HEK293 (cell line): ENCODE data around the gene CIC.
A peak's percentile ranks its signal among the peaks of the same experiment; 100 is the strongest.

Experiments used
- ATF2 ChIP-seq: fragments of 450-650 bp; formaldehyde crosslinking; IDR thresholded peaks from 2 replicates; pipeline ENCODE4 v1.5.1; 2016; ENCODE audit warnings: missing biosample characterization, missing genetic modification characterization, low read depth
- BCL11B ChIP-seq: fragments of 450-650 bp; formaldehyde crosslinking; IDR thresholded peaks from 2 replicates; pipeline ENCODE4 v1.5.1; 2016; ENCODE audit warnings: low read depth, missing biosample characterization, missing genetic modification characterization
- GLI2 ChIP-seq: fragments of 450-650 bp; formaldehyde crosslinking; IDR thresholded peaks from 2 replicates; pipeline ENCODE4; 2017; ENCODE audit warnings: missing biosample characterization, missing genetic modification characterization, low read depth, borderline replicate concordance
- HOXC10 ChIP-seq: sonication (generic); formaldehyde crosslinking; IDR thresholded peaks from 2 replicates; pipeline ENCODE4 v1.8.1; 2023; ENCODE audit warnings: mild to moderate bottlenecking, missing genetic modification reagents
- MZF1 ChIP-seq: fragments of 450-650 bp; formaldehyde crosslinking; IDR thresholded peaks from 2 replicates; pipeline ENCODE4 v1.5.1; 2017; ENCODE audit warnings: missing biosample characterization, missing genetic modification characterization, borderline replicate concordance
- PATZ1 ChIP-seq: fragments of 450-650 bp; formaldehyde crosslinking; IDR thresholded peaks from 2 replicates; pipeline ENCODE4 v1.5.1; 2016; ENCODE audit warnings: missing biosample characterization, missing genetic modification characterization
- PRDM10 ChIP-seq: fragments of 450-650 bp; formaldehyde crosslinking; IDR thresholded peaks from 2 replicates; pipeline ENCODE4 v1.5.1; 2016; ENCODE audit warnings: missing biosample characterization, missing genetic modification characterization
- TSHZ1 ChIP-seq: fragments of 450-650 bp; formaldehyde crosslinking; IDR thresholded peaks from 2 replicates; pipeline ENCODE4 v1.5.1; 2016; ENCODE audit warnings: missing biosample characterization, missing genetic modification characterization, borderline replicate concordance
- WT1 ChIP-seq: fragments of 450-650 bp; formaldehyde crosslinking; IDR thresholded peaks from 2 replicates; pipeline ENCODE4 v1.5.1; 2016; ENCODE audit warnings: missing biosample characterization, missing genetic modification characterization
- ZBTB10 ChIP-seq: fragments of 450-650 bp; formaldehyde crosslinking; IDR thresholded peaks from 2 replicates; pipeline ENCODE4 v1.5.1; 2016; ENCODE audit warnings: missing biosample characterization, missing genetic modification characterization
- ZBTB21 ChIP-seq: fragments of 450-650 bp; formaldehyde crosslinking; IDR thresholded peaks from 2 replicates; pipeline ENCODE4 v1.5.1; 2017; ENCODE audit warnings: missing biosample characterization, missing genetic modification characterization
- ZBTB48 ChIP-seq: fragments of 450-650 bp; formaldehyde crosslinking; IDR thresholded peaks from 2 replicates; pipeline ENCODE4 v1.5.1; 2016; ENCODE audit warnings: missing biosample characterization, missing genetic modification characterization
- ZIC2 ChIP-seq: fragments of 450-650 bp; formaldehyde crosslinking; IDR thresholded peaks from 2 replicates; pipeline ENCODE4 v1.5.1; 2016; ENCODE audit warnings: missing biosample characterization, missing genetic modification characterization
- ZNF10 ChIP-seq: fragments of 450-650 bp; formaldehyde crosslinking; IDR thresholded peaks from 2 replicates; pipeline ENCODE4 v1.5.1; 2017; ENCODE audit warnings: missing biosample characterization, missing genetic modification characterization
- ZNF169 ChIP-seq: fragments of 450-650 bp; formaldehyde crosslinking; IDR thresholded peaks from 2 replicates; pipeline ENCODE4 v1.5.1; 2016; ENCODE audit warnings: missing biosample characterization, missing genetic modification characterization
- ZNF274 ChIP-seq, 2 experiments: fragments of 200-500 bp in 1 of 2; fragments of 450-650 bp in 1 of 2; sonication (Bioruptor generic) in 1 of 2; formaldehyde crosslinking in 1 of 2; IDR thresholded peaks; 2 replicates each; pipeline versions ENCODE4 v1.5.1 to v1.6.1; 2014 to 2016; ENCODE audit warnings: borderline replicate concordance in 1 of 2, inconsistent platforms in 1 of 2, low read length in 1 of 2, missing biosample characterization in 1 of 2, missing genetic modification characterization in 1 of 2
- ZNF280D ChIP-seq: fragments of 450-650 bp; formaldehyde crosslinking; IDR thresholded peaks from 2 replicates; pipeline ENCODE4 v1.5.1; 2016; ENCODE audit warnings: missing biosample characterization, missing genetic modification characterization
- ZNF548 ChIP-seq: fragments of 450-650 bp; formaldehyde crosslinking; IDR thresholded peaks from 2 replicates; pipeline ENCODE4 v1.5.1; 2016; ENCODE audit warnings: missing biosample characterization, missing genetic modification characterization
- ZNF600 ChIP-seq: fragments of 450-650 bp; formaldehyde crosslinking; IDR thresholded peaks from 2 replicates; pipeline ENCODE4 v1.5.1; 2016; ENCODE audit warnings: missing biosample characterization, missing genetic modification characterization
- ZNF677 ChIP-seq: fragments of 450-650 bp; IDR thresholded peaks from 2 replicates; pipeline ENCODE4 v1.5.0; 2018; ENCODE audit warnings: missing biosample characterization, mild to moderate bottlenecking, missing genetic modification characterization, moderate library complexity
- ZNF776 ChIP-seq: fragments of 450-650 bp; formaldehyde crosslinking; IDR thresholded peaks from 2 replicates; pipeline ENCODE4 v1.5.0; 2017; ENCODE audit warnings: missing biosample characterization, missing genetic modification characterization, borderline replicate concordance

The CIC gene

GRCh38 chr19:42313096-42313839, 44.2 kb downstream of the CIC start, which contains the start of gene TMEM145 (continued):
- TF ChIP-seq WT1 (tag by site-specific recombination) (no peak), BCL11B (tag by site-specific recombination) (peak; percentile 74; the same call in 1 of the 2 replicates), ZIC2 (tag by site-specific recombination) (peak; percentile 75), ZNF776 (no peak), ZNF548 (tag by site-specific recombination) (no peak), ZNF169 (tag by site-specific recombination) (no peak), TSHZ1 (tag by site-specific recombination) (no peak), ATF2 (tag by site-specific recombination) (no peak), PRDM10 (tag by site-specific recombination) (peak; percentile 56), ZBTB48 (tag by site-specific recombination) (peak; percentile 93), HOXC10 (CRISPR knock-in tag) (no peak), ZNF10 (peak; percentile 54; the same call in 1 of the 2 replicates), ZNF280D (no peak), ZNF274 (IDR thresholded peaks at IDR 0.05; ENCODE audit: low read length) (no peak), ZNF274 (tag by site-specific recombination; IDR thresholded peaks at IDR 0.05; ENCODE audit: borderline replicate concordance) (no peak), ZNF677 (tag by site-specific recombination) (0 out of 2 replicates have a peak, but pooled peaks have one; percentile 12), ZNF600 (peak; percentile 74), MZF1 (tag by site-specific recombination) (no peak), ZBTB21 (no peak), ZBTB10 (tag by site-specific recombination) (peak; percentile 79), GLI2 (tag by site-specific recombination) (no peak), PATZ1 (tag by site-specific recombination) (peak; percentile 94)
